ENCODE results near the gene MSMP. TPM values are rescaled to one million over a fixed set of nuclear protein-coding genes. Genes with fewer than 3 reads are reported as not detected.

Gene MSMP
- total and polyA plus RNA-seq, 9 of the 15 experiments (the other 6 are each of a cell fraction or from before 2014, with no cell fraction given) = 0.60 TPM; not detected in 8

DNA sequence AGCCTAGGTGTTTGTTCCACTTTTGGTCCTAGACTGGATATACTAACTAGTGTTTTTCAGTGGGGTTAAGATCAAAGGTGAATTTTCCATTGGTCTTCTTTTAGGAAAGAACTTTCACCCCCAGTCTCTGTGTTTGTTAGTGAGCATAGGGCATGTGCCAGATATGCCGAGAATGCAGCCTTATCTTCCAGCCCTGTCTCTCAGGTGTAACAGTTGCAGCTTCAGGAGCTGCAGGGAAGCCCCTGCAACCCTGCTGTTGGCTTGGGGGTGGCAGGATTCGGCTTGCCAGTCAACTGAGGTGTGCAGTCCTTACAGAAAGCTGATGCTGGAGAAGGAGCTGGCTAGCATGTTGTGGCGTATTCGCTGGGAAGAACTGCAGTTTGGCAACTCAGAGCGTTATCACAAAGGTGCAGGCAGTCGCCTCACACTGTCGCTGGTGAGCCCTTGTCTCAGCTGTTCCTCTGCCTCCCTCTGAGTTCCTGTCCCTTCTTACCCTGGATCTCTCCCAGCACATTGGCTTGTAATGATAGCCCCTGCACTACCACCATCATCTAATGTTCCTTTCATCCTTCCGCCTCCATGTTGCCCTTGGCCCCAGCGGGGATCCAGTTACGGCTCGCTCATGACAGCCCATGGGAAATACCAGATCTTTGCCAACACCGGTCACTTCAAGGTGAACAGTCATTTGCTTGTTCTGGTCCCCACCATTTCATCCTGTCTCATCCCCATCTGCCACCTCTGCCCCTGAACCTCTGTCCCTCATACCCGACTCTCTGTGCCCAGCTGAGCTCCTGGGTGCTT is 47.5 kb upstream of the MSMP start (continued):
- TF ChIP-seq, protein P1, sequence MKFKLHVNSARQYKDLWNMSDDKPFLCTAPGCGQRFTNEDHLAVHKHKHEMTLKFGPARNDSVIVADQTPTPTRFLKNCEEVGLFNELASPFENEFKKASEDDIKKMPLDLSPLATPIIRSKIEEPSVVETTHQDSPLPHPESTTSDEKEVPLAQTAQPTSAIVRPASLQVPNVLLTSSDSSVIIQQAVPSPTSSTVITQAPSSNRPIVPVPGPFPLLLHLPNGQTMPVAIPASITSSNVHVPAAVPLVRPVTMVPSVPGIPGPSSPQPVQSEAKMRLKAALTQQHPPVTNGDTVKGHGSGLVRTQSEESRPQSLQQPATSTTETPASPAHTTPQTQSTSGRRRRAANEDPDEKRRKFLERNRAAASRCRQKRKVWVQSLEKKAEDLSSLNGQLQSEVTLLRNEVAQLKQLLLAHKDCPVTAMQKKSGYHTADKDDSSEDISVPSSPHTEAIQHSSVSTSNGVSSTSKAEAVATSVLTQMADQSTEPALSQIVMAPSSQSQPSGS (CRISPR knock-in tag; IDR thresholded peaks at IDR 0.05) = no peak
- TF ChIP-seq, protein P2, sequence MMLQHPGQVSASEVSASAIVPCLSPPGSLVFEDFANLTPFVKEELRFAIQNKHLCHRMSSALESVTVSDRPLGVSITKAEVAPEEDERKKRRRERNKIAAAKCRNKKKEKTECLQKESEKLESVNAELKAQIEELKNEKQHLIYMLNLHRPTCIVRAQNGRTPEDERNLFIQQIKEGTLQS (IDR thresholded peaks at IDR 0.05) = no peak
- TF ChIP-seq, protein P2 (CRISPR knock-in tag; conservative IDR thresholded peaks at IDR 0.05) = no peak
- TF ChIP-seq TRIM24 (IDR thresholded peaks at IDR 0.05) = peak in 1 of 2 experiments; percentile 34; a peak in 2 of 4 replicates
- TF ChIP-seq TCF3 (CRISPR knock-in tag; IDR thresholded peaks at IDR 0.05) = peak; percentile 89
- TF ChIP-seq, protein P3, sequence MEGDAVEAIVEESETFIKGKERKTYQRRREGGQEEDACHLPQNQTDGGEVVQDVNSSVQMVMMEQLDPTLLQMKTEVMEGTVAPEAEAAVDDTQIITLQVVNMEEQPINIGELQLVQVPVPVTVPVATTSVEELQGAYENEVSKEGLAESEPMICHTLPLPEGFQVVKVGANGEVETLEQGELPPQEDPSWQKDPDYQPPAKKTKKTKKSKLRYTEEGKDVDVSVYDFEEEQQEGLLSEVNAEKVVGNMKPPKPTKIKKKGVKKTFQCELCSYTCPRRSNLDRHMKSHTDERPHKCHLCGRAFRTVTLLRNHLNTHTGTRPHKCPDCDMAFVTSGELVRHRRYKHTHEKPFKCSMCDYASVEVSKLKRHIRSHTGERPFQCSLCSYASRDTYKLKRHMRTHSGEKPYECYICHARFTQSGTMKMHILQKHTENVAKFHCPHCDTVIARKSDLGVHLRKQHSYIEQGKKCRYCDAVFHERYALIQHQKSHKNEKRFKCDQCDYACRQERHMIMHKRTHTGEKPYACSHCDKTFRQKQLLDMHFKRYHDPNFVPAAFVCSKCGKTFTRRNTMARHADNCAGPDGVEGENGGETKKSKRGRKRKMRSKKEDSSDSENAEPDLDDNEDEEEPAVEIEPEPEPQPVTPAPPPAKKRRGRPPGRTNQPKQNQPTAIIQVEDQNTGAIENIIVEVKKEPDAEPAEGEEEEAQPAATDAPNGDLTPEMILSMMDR (IDR thresholded peaks at IDR 0.05 in 2 of 3, conservative IDR thresholded peaks at IDR 0.05 in 1 of 3; ENCODE audit: insufficient read depth in 2 of 3, low read depth in 1 of 3, low read length in 3 of 3) = peak in 2 of 3 experiments; percentile 14 to 15; a peak in 1 of 6 replicates
- TF ChIP-seq NCOA1 (IDR thresholded peaks at IDR 0.05; ENCODE audit: low read depth) = no peak
- TF ChIP-seq, protein P4, sequence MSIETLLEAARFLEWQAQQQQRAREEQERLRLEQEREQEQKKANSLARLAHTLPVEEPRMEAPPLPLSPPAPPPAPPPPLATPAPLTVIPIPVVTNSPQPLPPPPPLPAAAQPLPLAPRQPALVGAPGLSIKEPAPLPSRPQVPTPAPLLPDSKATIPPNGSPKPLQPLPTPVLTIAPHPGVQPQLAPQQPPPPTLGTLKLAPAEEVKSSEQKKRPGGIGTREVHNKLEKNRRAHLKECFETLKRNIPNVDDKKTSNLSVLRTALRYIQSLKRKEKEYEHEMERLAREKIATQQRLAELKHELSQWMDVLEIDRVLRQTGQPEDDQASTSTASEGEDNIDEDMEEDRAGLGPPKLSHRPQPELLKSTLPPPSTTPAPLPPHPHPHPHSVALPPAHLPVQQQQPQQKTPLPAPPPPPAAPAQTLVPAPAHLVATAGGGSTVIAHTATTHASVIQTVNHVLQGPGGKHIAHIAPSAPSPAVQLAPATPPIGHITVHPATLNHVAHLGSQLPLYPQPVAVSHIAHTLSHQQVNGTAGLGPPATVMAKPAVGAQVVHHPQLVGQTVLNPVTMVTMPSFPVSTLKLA (conservative IDR thresholded peaks at IDR 0.05) = no peak
- no peak for TF ChIP-seq ZNF23 (CRISPR knock-in tag; IDR thresholded peaks at IDR 0.05)
- no peak for TF ChIP-seq NFXL1 (CRISPR knock-in tag; IDR thresholded peaks at IDR 0.05)
- TF ChIP-seq, protein P5, sequence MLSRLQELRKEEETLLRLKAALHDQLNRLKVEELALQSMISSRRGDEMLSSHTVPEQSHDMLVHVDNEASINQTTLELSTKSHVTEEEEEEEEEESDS (CRISPR knock-in tag; IDR thresholded peaks at IDR 0.05) = no peak
- TF ChIP-seq TEAD1 (CRISPR knock-in tag; IDR thresholded peaks at IDR 0.05) = no peak
- TF ChIP-seq KHSRP (IDR thresholded peaks at IDR 0.05) = no peak
- TF ChIP-seq, protein P6, sequence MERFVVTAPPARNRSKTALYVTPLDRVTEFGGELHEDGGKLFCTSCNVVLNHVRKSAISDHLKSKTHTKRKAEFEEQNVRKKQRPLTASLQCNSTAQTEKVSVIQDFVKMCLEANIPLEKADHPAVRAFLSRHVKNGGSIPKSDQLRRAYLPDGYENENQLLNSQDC (CRISPR knock-in tag; IDR thresholded peaks at IDR 0.05) = no peak
- TF ChIP-seq ZNF766 (CRISPR knock-in tag; conservative IDR thresholded peaks at IDR 0.05) = no peak
- TF ChIP-seq, protein P7, sequence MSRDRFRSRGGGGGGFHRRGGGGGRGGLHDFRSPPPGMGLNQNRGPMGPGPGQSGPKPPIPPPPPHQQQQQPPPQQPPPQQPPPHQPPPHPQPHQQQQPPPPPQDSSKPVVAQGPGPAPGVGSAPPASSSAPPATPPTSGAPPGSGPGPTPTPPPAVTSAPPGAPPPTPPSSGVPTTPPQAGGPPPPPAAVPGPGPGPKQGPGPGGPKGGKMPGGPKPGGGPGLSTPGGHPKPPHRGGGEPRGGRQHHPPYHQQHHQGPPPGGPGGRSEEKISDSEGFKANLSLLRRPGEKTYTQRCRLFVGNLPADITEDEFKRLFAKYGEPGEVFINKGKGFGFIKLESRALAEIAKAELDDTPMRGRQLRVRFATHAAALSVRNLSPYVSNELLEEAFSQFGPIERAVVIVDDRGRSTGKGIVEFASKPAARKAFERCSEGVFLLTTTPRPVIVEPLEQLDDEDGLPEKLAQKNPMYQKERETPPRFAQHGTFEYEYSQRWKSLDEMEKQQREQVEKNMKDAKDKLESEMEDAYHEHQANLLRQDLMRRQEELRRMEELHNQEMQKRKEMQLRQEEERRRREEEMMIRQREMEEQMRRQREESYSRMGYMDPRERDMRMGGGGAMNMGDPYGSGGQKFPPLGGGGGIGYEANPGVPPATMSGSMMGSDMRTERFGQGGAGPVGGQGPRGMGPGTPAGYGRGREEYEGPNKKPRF (IDR thresholded peaks at IDR 0.05; ENCODE audit: low read depth, low read length) = no peak
- peak; percentile 70 for TF ChIP-seq SMARCB1 (IDR thresholded peaks at IDR 0.05; ENCODE audit: insufficient read length, low read depth)
- TF ChIP-seq, protein P8, sequence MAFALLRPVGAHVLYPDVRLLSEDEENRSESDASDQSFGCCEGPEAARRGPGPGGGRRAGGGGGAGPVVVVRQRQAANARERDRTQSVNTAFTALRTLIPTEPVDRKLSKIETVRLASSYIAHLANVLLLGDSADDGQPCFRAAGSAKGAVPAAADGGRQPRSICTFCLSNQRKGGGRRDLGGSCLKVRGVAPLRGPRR (CRISPR knock-in tag; IDR thresholded peaks at IDR 0.05) = no peak
- TF ChIP-seq NCOR1 (IDR thresholded peaks at IDR 0.05) = peak; percentile 75

Data from K562 (cell line).